Glutamatergic neuron (in vitro differentiated cells): ENCODE results near the gene PRKCQ. TPM values are rescaled to one million over a fixed set of nuclear protein-coding genes. Genes with fewer than 3 reads are reported as not detected.

Experiments
- DNase-seq: peaks from one replicate; pipeline ENCODE4 v3.0.0; 2022
- H3K27ac Mint-ChIP-seq: one replicate; pipeline ENCODE4 v1.8.0; 2020; ENCODE audit warnings: mild to moderate bottlenecking, mixed read lengths, inconsistent platforms; ENCODE audit not compliant: unreplicated experiment
- H3K27me3 Mint-ChIP-seq: one replicate; pipeline ENCODE4 v1.8.0; 2020; ENCODE audit warnings: mild to moderate bottlenecking, moderate library complexity, mixed read lengths, inconsistent platforms; ENCODE audit not compliant: unreplicated experiment
- H3K36me3 Mint-ChIP-seq: one replicate; pipeline ENCODE4 v1.8.0; 2020; ENCODE audit warnings: mild to moderate bottlenecking, mixed read lengths, inconsistent platforms; ENCODE audit not compliant: unreplicated experiment
- H3K4me1 Mint-ChIP-seq: one replicate; pipeline ENCODE4 v1.8.0; 2020; ENCODE audit warnings: mild to moderate bottlenecking, low read depth, mixed read lengths, inconsistent platforms; ENCODE audit not compliant: unreplicated experiment
- H3K4me3 Mint-ChIP-seq: one replicate; pipeline ENCODE4 v1.8.0; 2020; ENCODE audit warnings: mild to moderate bottlenecking, mixed read lengths, inconsistent platforms; ENCODE audit not compliant: unreplicated experiment
- H3K9me3 Mint-ChIP-seq: one replicate; pipeline ENCODE4 v1.8.0; 2020; ENCODE audit warnings: mild to moderate bottlenecking, moderate library complexity, mixed read lengths, inconsistent platforms; ENCODE audit not compliant: unreplicated experiment
- CTCF ChIP-seq: fragments of 200-600 bp; sonication (generic); IDR thresholded peaks from one replicate; pipeline ENCODE4 v1.5.0; 2021; ENCODE audit not compliant: partially characterized antibody, unreplicated experiment
- total RNA-seq: library from RNA; stranded (reverse); fragmentation: NEBNext Ultra II Directional; extraction: Animal tissue kit (Norgen Biotek cat#: 25700); gene quantifications from one replicate; pipeline ENCODE4 v1.2.1, GENCODE V29; 2021; ENCODE audit not compliant: unreplicated experiment

Gene PRKCQ
- total RNA-seq, 1 donor from 2014 or later = 1.3 TPM

- Mint-ChIP-seq H3K4me1 (no peaks in the 10 kb centered on the region), H3K36me3 (no peaks in the 10 kb centered on the region), H3K9me3 (no peaks in the 10 kb centered on the region), H3K27me3 (no peaks in the 10 kb centered on the region), H3K4me3 (no peak overlapping the region), H3K27ac (no peak overlapping the region)
- TF ChIP-seq CTCF = no peak
- no peak for DNase-seq
Observed at GRCh38 chr10:6470894-6471618, 109.0 kb downstream of the PRKCQ start.

- Mint-ChIP-seq H3K27ac (no peak overlapping the region), H3K9me3 (no peaks in the 10 kb centered on the region), H3K4me1 (no peaks in the 10 kb centered on the region), H3K4me3 (no peak overlapping the region), H3K27me3 (no peaks in the 10 kb centered on the region), H3K36me3 (no peaks in the 10 kb centered on the region)
- TF ChIP-seq CTCF = no peak
- no peak for DNase-seq
Observed at GRCh38 chr10:6469661-6470060, 110.4 kb downstream of the PRKCQ start.

GRCh38 chr10:6465854-6466601 lies 114.0 kb downstream of the PRKCQ start:
- Mint-ChIP-seq H3K36me3 (peaks cover under 1% of the 10 kb centered on the region), H3K4me3 (no peak overlapping the region), H3K27ac (no peak overlapping the region), H3K9me3 (no peaks in the 10 kb centered on the region), H3K4me1 (no peaks in the 10 kb centered on the region), H3K27me3 (no peaks in the 10 kb centered on the region)
- no peak for DNase-seq
- no peak for TF ChIP-seq CTCF

- Mint-ChIP-seq H3K27me3 (peaks cover 2% of the 10 kb centered on the region), H3K27ac (no peak overlapping the region), H3K9me3 (peaks cover 2% of the 10 kb centered on the region), H3K4me3 (no peak overlapping the region), H3K4me1 (no peaks in the 10 kb centered on the region), H3K36me3 (peaks cover 5% of the 10 kb centered on the region)
- no peak for TF ChIP-seq CTCF
- DNase-seq = no peak
Observed at GRCh38 chr10:6465437-6465836, 114.6 kb downstream of the PRKCQ start.

- DNase-seq = no peak
- H3K4me3 Mint-ChIP-seq = no peak overlapping the region
- no peak overlapping the region for H3K27ac Mint-ChIP-seq
- H3K4me1 Mint-ChIP-seq = no peaks in the 10 kb centered on the region
- H3K27me3 Mint-ChIP-seq = peaks cover 2% of the 10 kb centered on the region
- H3K36me3 Mint-ChIP-seq = peaks cover 5% of the 10 kb centered on the region
- no peak for TF ChIP-seq CTCF
- peaks cover 2% of the 10 kb centered on the region for H3K9me3 Mint-ChIP-seq
Observed at GRCh38 chr10:6464862-6465430, 115.1 kb downstream of the PRKCQ start.
